SK-N-SH (cell line): Measurements from ENCODE around the gene ECEL1. TPM values are rescaled to one million over a fixed set of nuclear protein-coding genes. Genes with fewer than 3 reads are reported as not detected.
A peak's percentile ranks its signal among the peaks of the same experiment; 100 is the strongest.

ENCODE experiments used
- CTCF ChIA-PET: fragments of 300-600, 350-600 bp; formaldehyde crosslinking; extraction: SDS; loops from one replicate; lab custom pipeline; 2021; lab: Yijun Ruan, JAX
- POLR2A ChIA-PET: fragments of 350-600 bp; sonication (Branson Sonifier 250); formaldehyde crosslinking; extraction: SDS; loops from one replicate; lab custom pipeline; 2020; ENCODE audit warnings: antibody characterized with exemption, inconsistent platforms; lab: Yijun Ruan, JAX
- DNase-seq: peaks from one replicate; pipeline ENCODE4 v3.0.0; 2012
- H2AFZ ChIP-seq: fragments of 200-600 bp; sonication (generic); 2 replicates; pipeline ENCODE4 v1.8.1; 2016; ENCODE audit warnings: antibody characterized with exemption, mild to moderate bottlenecking, low read depth
- H3F3A ChIP-seq: fragments of 200-600 bp; sonication (generic); replicated peaks from 2 replicates; pipeline ENCODE3; 2016; ENCODE audit warnings: antibody characterized with exemption, mild to moderate bottlenecking; ENCODE audit not compliant: insufficient read depth
- H3K27ac ChIP-seq, 2 experiments: fragments of 200-500 bp in 1 of 2; fragments of 200-600 bp in 1 of 2; sonication (Bioruptor generic) in 1 of 2; sonication (generic), shearing (Covaris generic) in 1 of 2; 2 replicates each; pipeline versions ENCODE4 v1.5.1 to v1.6.1; 2014 to 2016; ENCODE audit warnings: low read depth in 2 of 2, inconsistent platforms in 1 of 2, low read length in 1 of 2, mild to moderate bottlenecking in 1 of 2, mixed read lengths in 1 of 2
- H3K27me3 ChIP-seq: fragments of 200-600 bp; sonication (generic), shearing (Covaris generic); 2 replicates; pipeline ENCODE4 v1.6.1; 2016; ENCODE audit warnings: mixed run types; ENCODE audit not compliant: insufficient read depth
- H3K36me3 ChIP-seq, 2 experiments: fragments of 200-500 bp in 1 of 2; fragments of 200-600 bp in 1 of 2; sonication (Bioruptor generic) in 1 of 2; sonication (generic) in 1 of 2; replicated peaks in 1 of 2; 2 replicates each; pipeline versions ENCODE3 to v1.5.1; 2014 to 2016; ENCODE audit warnings: low read length in 1 of 2, mild to moderate bottlenecking in 1 of 2; ENCODE audit not compliant: insufficient read depth in 2 of 2, control insufficient read depth in 1 of 2
- H3K4me1 ChIP-seq, 2 experiments: fragments of 200-500 bp in 1 of 2; fragments of 200-600 bp in 1 of 2; sonication (Bioruptor generic) in 1 of 2; sonication (generic), shearing (Covaris generic) in 1 of 2; 2 replicates each; pipeline versions ENCODE4 v1.5.1 to v1.6.1; 2014 to 2016; ENCODE audit warnings: low read depth in 1 of 2, low read length in 1 of 2, mixed run types in 1 of 2; ENCODE audit not compliant: insufficient read depth in 2 of 2, control insufficient read depth in 1 of 2
- H3K4me2 ChIP-seq: fragments of 200-600 bp; sonication (generic), shearing (Covaris generic); 2 replicates; pipeline ENCODE4 v1.6.1; 2017; ENCODE audit warnings: mixed run types
- H3K4me3 ChIP-seq, 2 experiments: fragments of 200-500 bp in 1 of 2; fragments of 200-600 bp in 1 of 2; sonication (Bioruptor generic) in 1 of 2; sonication (generic), shearing (Covaris generic) in 1 of 2; 2 replicates each; pipeline versions ENCODE4 v1.5.1 to v1.8.1; 2014 to 2016; ENCODE audit warnings: low read depth in 2 of 2, inconsistent platforms in 1 of 2, low read length in 1 of 2, mild to moderate bottlenecking in 1 of 2, mixed read lengths in 1 of 2, moderate library complexity in 1 of 2
- H3K79me2 ChIP-seq: fragments of 200-600 bp; sonication (generic); 2 replicates; pipeline ENCODE4 v1.8.1; 2017; ENCODE audit warnings: mild to moderate bottlenecking; ENCODE audit not compliant: insufficient read depth
- H3K9ac ChIP-seq: fragments of 200-600 bp; sonication (generic); 2 replicates; pipeline ENCODE4 v1.6.1; 2017; ENCODE audit warnings: mixed run types
- H3K9me2 ChIP-seq: fragments of 200-600 bp; sonication (generic); 2 replicates; pipeline ENCODE4 v1.6.1; 2017; ENCODE audit warnings: mixed run types
- H3K9me3 ChIP-seq: fragments of 200-600 bp; sonication (generic); 2 replicates; pipeline ENCODE4 v1.6.1; 2017; ENCODE audit warnings: mixed run types, mild to moderate bottlenecking, moderate library complexity
- H4K20me1 ChIP-seq: fragments of 200-600 bp; sonication (generic); 2 replicates; pipeline ENCODE4 v1.6.1; 2017; ENCODE audit warnings: mild to moderate bottlenecking, mixed run types; ENCODE audit not compliant: insufficient read depth
- CHD2 ChIP-seq: fragments of 150-350 bp; IDR thresholded peaks from 2 replicates; pipeline ENCODE4 v1.6.1; 2018; ENCODE audit warnings: low read length; ENCODE audit not compliant: partially characterized antibody
- ELF1 ChIP-seq: IDR thresholded peaks from 2 replicates; pipeline ENCODE4 v1.4.0; 2012
- EZH2phosphoT487 ChIP-seq: fragments of 200-600 bp; sonication (generic); IDR thresholded peaks from 2 replicates; pipeline ENCODE4 v1.6.1; 2017; ENCODE audit warnings: low read depth, mixed run types, mild to moderate bottlenecking, antibody characterized with exemption, moderate library complexity, borderline replicate concordance
- FOXJ3 ChIP-seq: sonication (generic); formaldehyde crosslinking; IDR thresholded peaks from 2 replicates; pipeline ENCODE4 v1.5.1; 2020; ENCODE audit warnings: mild to moderate bottlenecking, missing genetic modification reagents
- FOXM1 ChIP-seq: IDR thresholded peaks from 2 replicates; pipeline ENCODE4 v1.4.0; 2012; ENCODE audit warnings: low read depth, mild to moderate bottlenecking
- GABPA ChIP-seq: IDR thresholded peaks from 2 replicates; pipeline ENCODE4 v1.4.0; 2012; ENCODE audit warnings: low read depth, mild to moderate bottlenecking
- IRF3 ChIP-seq: fragments of 150-350 bp; IDR thresholded peaks from 2 replicates; pipeline ENCODE4 v1.6.1; 2016; ENCODE audit warnings: mild to moderate bottlenecking, low read depth, low read length
- JUND ChIP-seq: IDR thresholded peaks from 2 replicates; pipeline ENCODE4 v1.4.0; 2012
- MAX ChIP-seq: IDR thresholded peaks from 2 replicates; pipeline ENCODE4 v1.4.0; 2012; ENCODE audit warnings: low read depth
- MXI1 ChIP-seq: IDR thresholded peaks from 2 replicates; pipeline ENCODE4 v1.6.1; 2012; ENCODE audit warnings: mild to moderate bottlenecking, low read depth, low read length, improper control_type of control experiment
- NFIC ChIP-seq: IDR thresholded peaks from 2 replicates; pipeline ENCODE4 v1.4.0; 2012; ENCODE audit warnings: borderline replicate concordance
- PBX3 ChIP-seq: IDR thresholded peaks from 2 replicates; pipeline ENCODE4; 2012
- RCOR1 ChIP-seq: fragments of 150-350 bp; IDR thresholded peaks from 2 replicates; pipeline ENCODE4 v1.6.1; 2017; ENCODE audit warnings: antibody characterized with exemption, low read length
- REST ChIP-seq: IDR thresholded peaks from 2 replicates; pipeline ENCODE4 v1.6.1; 2012; ENCODE audit warnings: mild to moderate bottlenecking, low read depth, low read length, moderate library complexity
- SIN3A ChIP-seq: IDR thresholded peaks from 2 replicates; pipeline ENCODE4 v1.6.1; 2012; ENCODE audit warnings: low read depth, mild to moderate bottlenecking, low read length, moderate library complexity, borderline replicate concordance
- TAF1 ChIP-seq: IDR thresholded peaks from 2 replicates; pipeline ENCODE4 v1.6.1; 2012; ENCODE audit warnings: low read depth, mild to moderate bottlenecking, low read length, moderate library complexity, borderline replicate concordance
- TCF12 ChIP-seq: IDR thresholded peaks from 2 replicates; pipeline ENCODE4 v1.4.0; 2012
- USF2 ChIP-seq: fragments of 150-350 bp; IDR thresholded peaks from 2 replicates; pipeline ENCODE4 v1.6.1; 2017; ENCODE audit warnings: antibody characterized with exemption, low read length, low read depth, borderline replicate concordance
- YY1 ChIP-seq: IDR thresholded peaks from 2 replicates; pipeline ENCODE4 v1.4.0; 2012; ENCODE audit warnings: low read depth, mild to moderate bottlenecking
- WGBS: methylation state at CpG from one replicate; pipeline ENCODE4 v1.1.6; 2017; ENCODE audit warnings: low lambda C conversion rate; 5-methylcytosine and 5-hydroxymethylcytosine counted together
- polyA plus RNA-seq, 3 experiments: library from polyadenylated mRNA; depleted of rRNA; stranded (reverse); fragments of >200 nt; gene quantifications; 2 replicates each; pipeline ENCODE4 v1.2.3, GENCODE V29; 2012

Gene ECEL1
- polyA plus RNA-seq, 1 of the 3 experiments (the other 2 are of a cell fraction), result not detected

GRCh38 chr2:232432598-232433184, 54.9 kb downstream of the ECEL1 start:
- 72% methylated on average over 4 of the region's 16 CpGs for WGBS

More at GRCh38 chr2:232432598-232433184, 54.9 kb downstream of the ECEL1 start:
- no peaks in the 10 kb centered on the region for H3F3A ChIP-seq
- no peak for TF ChIP-seq CHD2
- no peak for TF ChIP-seq GABPA
- TF ChIP-seq SIN3A, result no peak
- no peak for TF ChIP-seq MAX
- no peak for TF ChIP-seq ELF1
- no peak for TF ChIP-seq REST
- no peak for TF ChIP-seq JUND
- no peak for TF ChIP-seq TAF1
- no peak for TF ChIP-seq TCF12
- TF ChIP-seq PBX3, result no peak
- no peak for TF ChIP-seq FOXM1
- TF ChIP-seq NFIC, result no peak
- TF ChIP-seq MXI1, result no peak
- no peak for TF ChIP-seq YY1
- TF ChIP-seq RCOR1, result no peak
- no peak for TF ChIP-seq FOXJ3 (CRISPR knock-in tag)
- no peak for TF ChIP-seq EZH2phosphoT487
- TF ChIP-seq USF2, result no peak
- TF ChIP-seq IRF3, result no peak
- H3K9me2 ChIP-seq, result no peaks in the 10 kb centered on the region
- peaks cover 2% of the 10 kb centered on the region; the same call in 1 of the 2 replicates for H3K27me3 ChIP-seq
- POLR2A ChIA-PET, result no interaction called here
- H3K9me3 ChIP-seq, result no peaks in the 10 kb centered on the region
- H4K20me1 ChIP-seq, result no peaks in the 10 kb centered on the region
- H2AFZ ChIP-seq, result no peak overlapping the region
- H3K9ac ChIP-seq, result no peak overlapping the region
- no peak overlapping the region for H3K4me2 ChIP-seq
- CTCF ChIA-PET, result interaction anchor here (1.0 to 1.2 kb wide), 3 partner anchors 16 to 534 kb away, joined by 3 to 4 read pairs (median 3); no protein-coding TSS in a partner anchor
- peak; percentile 15 for DNase-seq
- no peak overlapping the region for H3K27ac ChIP-seq
- H3K79me2 ChIP-seq, result no peaks in the 10 kb centered on the region
- no peak overlapping the region for H3K4me3 ChIP-seq
- H3K36me3 ChIP-seq, result no peaks in the 10 kb centered on the region
- no peaks in the 10 kb centered on the region for H3K4me1 ChIP-seq
